WERI-Rb-1 (cell line): ENCODE results near the gene SMOC2.

Experiments
- DNase-seq: peaks from one replicate; pipeline ENCODE4 v3.0.0-alpha.2; 2020
- H3K27ac ChIP-seq: fragments of 250-450 bp; sonication (Bioruptor Pico); 2 replicates; pipeline ENCODE4 v1.5.1; 2020; ENCODE audit warnings: mild to moderate bottlenecking, moderate library complexity
- H3K27me3 ChIP-seq: fragments of 250-450 bp; sonication (Bioruptor Pico); 2 replicates; pipeline ENCODE4 v1.5.1; 2021; ENCODE audit warnings: mild to moderate bottlenecking, low read depth, moderate library complexity; ENCODE audit not compliant: insufficient read depth, severe bottlenecking
- H3K36me3 ChIP-seq: fragments of 250-450 bp; sonication (Bioruptor Pico); 2 replicates; pipeline ENCODE4 v1.5.1; 2020; ENCODE audit warnings: mild to moderate bottlenecking, moderate library complexity
- H3K4me3 ChIP-seq: 2 replicates; pipeline ENCODE4 v1.5.1; 2011; ENCODE audit warnings: low read depth, mild to moderate bottlenecking, control low read depth, low read length
- H3K9me3 ChIP-seq: fragments of 250-450 bp; sonication (Bioruptor Pico); 2 replicates; pipeline ENCODE4 v1.5.1; 2021; ENCODE audit warnings: mild to moderate bottlenecking, moderate library complexity; ENCODE audit not compliant: severe bottlenecking
- CTCF ChIP-seq: IDR thresholded peaks from 2 replicates; pipeline ENCODE4 v1.5.1; 2011; ENCODE audit warnings: low read depth, mild to moderate bottlenecking, control low read depth, inconsistent platforms, low read length

The SMOC2 gene

GRCh38 chr6:168627506-168628175 lies 186.7 kb downstream of the SMOC2 start:
- Histone ChIP-seq H3K9me3 (peaks cover 4% of the 10 kb centered on the region), H3K4me3 (no peak overlapping the region), H3K27me3 (no peaks in the 10 kb centered on the region), H3K27ac (no peak overlapping the region), H3K36me3 (no peaks in the 10 kb centered on the region)
- no peak for DNase-seq
- TF ChIP-seq CTCF, result no peak

- Histone ChIP-seq H3K36me3 (no peaks in the 10 kb centered on the region), H3K27me3 (no peaks in the 10 kb centered on the region), H3K27ac (no peak overlapping the region), H3K9me3 (peaks cover 2% of the 10 kb centered on the region), H3K4me3 (no peak overlapping the region)
- no peak for DNase-seq
- no peak for TF ChIP-seq CTCF
Observed at GRCh38 chr6:168628176-168628553, 187.2 kb downstream of the SMOC2 start.

GRCh38 chr6:168628732-168629245 lies 187.8 kb downstream of the SMOC2 start:
- no peak overlapping the region for H3K4me3 ChIP-seq

GRCh38 chr6:168631564-168631963 lies 190.6 kb downstream of the SMOC2 start:
- Histone ChIP-seq H3K36me3 (no peaks in the 10 kb centered on the region), H3K4me3 (no peak overlapping the region), H3K9me3 (peaks cover 2% of the 10 kb centered on the region), H3K27me3 (no peaks in the 10 kb centered on the region), H3K27ac (no peak overlapping the region)
- no peak for DNase-seq
- no peak for TF ChIP-seq CTCF

More at GRCh38 chr6:168628732-168629245, 187.8 kb downstream of the SMOC2 start:
- TF ChIP-seq CTCF, result no peak
- Histone ChIP-seq H3K27ac (no peak overlapping the region), H3K9me3 (peaks cover 2% of the 10 kb centered on the region), H3K36me3 (no peaks in the 10 kb centered on the region), H3K27me3 (no peaks in the 10 kb centered on the region)
- no peak for DNase-seq

- DNase-seq, result no peak
Observed at GRCh38 chr6:168632694-168633093, 191.7 kb downstream of the SMOC2 start.

More at GRCh38 chr6:168632694-168633093, 191.7 kb downstream of the SMOC2 start:
- Histone ChIP-seq H3K36me3 (no peaks in the 10 kb centered on the region), H3K4me3 (no peak overlapping the region), H3K27me3 (no peaks in the 10 kb centered on the region), H3K9me3 (peaks cover 2% of the 10 kb centered on the region), H3K27ac (no peak overlapping the region)
- no peak for TF ChIP-seq CTCF
